ENCODE measurements around the gene CANT1. TPM values are rescaled to one million over a fixed set of nuclear protein-coding genes. Genes with fewer than 3 reads are reported as not detected.

CANT1 gene
- total and polyA plus RNA-seq, 4 donors: 6.2 to 20.0 (median 16.4) TPM

GRCh38 chr17:78993241-78993956 lies 16.2 kb downstream of the CANT1 start:
- no peak overlapping the region for H3K9ac ChIP-seq (ENCODE audit: low read depth in 1 of 2, low read length in 2 of 2)
- H3K36me3 ChIP-seq (ENCODE audit: control insufficient read depth in 4 of 4, insufficient read depth in 3 of 4, low read depth in 1 of 4, low read length in 3 of 4): peaks cover 9 to 39% (median 17%) of the 10 kb centered on the region in 4 donors
- H3K4me1 ChIP-seq (ENCODE audit: control insufficient read depth in 4 of 4, insufficient read depth in 4 of 4, low read length in 3 of 4): no peaks in the 10 kb centered on the region

GRCh38 chr17:78992542-78993212 lies 16.9 kb downstream of the CANT1 start:
- Histone ChIP-seq H3K27me3 (ENCODE audit: control insufficient read depth in 4 of 4, insufficient read depth in 4 of 4, low read length in 3 of 4) (no peaks in the 10 kb centered on the region), H3K36me3 (ENCODE audit: control insufficient read depth in 4 of 4, insufficient read depth in 3 of 4, low read depth in 1 of 4, low read length in 3 of 4) (peaks cover 9 to 36% (median 15%) of the 10 kb centered on the region in 4 donors), H3K4me1 (ENCODE audit: control insufficient read depth in 4 of 4, insufficient read depth in 4 of 4, low read length in 3 of 4) (no peaks in the 10 kb centered on the region), H3K4me3 (ENCODE audit: low read depth in 1 of 3, low read length in 3 of 3) (no peak overlapping the region), H3K9me3 (ENCODE audit: control insufficient read depth in 4 of 4, low read length in 3 of 4) (no peaks in the 10 kb centered on the region), H3K27ac (ENCODE audit: low read depth in 1 of 2, low read length in 2 of 2) (no peak overlapping the region), H3K9ac (ENCODE audit: low read depth in 1 of 2, low read length in 2 of 2) (no peak overlapping the region)
- WGBS: 85% methylated on average over 12 of the region's 12 CpGs
- DNase-seq (ENCODE audit: low spot score): no peak
- TF ChIP-seq, protein P1, sequence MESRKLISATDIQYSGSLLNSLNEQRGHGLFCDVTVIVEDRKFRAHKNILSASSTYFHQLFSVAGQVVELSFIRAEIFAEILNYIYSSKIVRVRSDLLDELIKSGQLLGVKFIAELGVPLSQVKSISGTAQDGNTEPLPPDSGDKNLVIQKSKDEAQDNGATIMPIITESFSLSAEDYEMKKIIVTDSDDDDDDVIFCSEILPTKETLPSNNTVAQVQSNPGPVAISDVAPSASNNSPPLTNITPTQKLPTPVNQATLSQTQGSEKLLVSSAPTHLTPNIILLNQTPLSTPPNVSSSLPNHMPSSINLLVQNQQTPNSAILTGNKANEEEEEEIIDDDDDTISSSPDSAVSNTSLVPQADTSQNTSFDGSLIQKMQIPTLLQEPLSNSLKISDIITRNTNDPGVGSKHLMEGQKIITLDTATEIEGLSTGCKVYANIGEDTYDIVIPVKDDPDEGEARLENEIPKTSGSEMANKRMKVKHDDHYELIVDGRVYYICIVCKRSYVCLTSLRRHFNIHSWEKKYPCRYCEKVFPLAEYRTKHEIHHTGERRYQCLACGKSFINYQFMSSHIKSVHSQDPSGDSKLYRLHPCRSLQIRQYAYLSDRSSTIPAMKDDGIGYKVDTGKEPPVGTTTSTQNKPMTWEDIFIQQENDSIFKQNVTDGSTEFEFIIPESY (IDR thresholded peaks at IDR 0.05): no peak
- TF ChIP-seq YY1 (IDR thresholded peaks at IDR 0.05) (no peak), FOXA1 (IDR thresholded peaks at IDR 0.05) (no peak), RAD21 (IDR thresholded peaks at IDR 0.05) (no peak), RXRA (IDR thresholded peaks at IDR 0.05) (no peak), MAX (IDR thresholded peaks at IDR 0.05) (no peak), FOXA2 (IDR thresholded peaks at IDR 0.05) (no peak), TAF1 (conservative IDR thresholded peaks at IDR 0.05) (no peak), REST (IDR thresholded peaks at IDR 0.05) (no peak), NR2F2 (IDR thresholded peaks at IDR 0.05) (no peak)

More at GRCh38 chr17:78993241-78993956, 16.2 kb downstream of the CANT1 start:
- TF ChIP-seq FOXA1 (IDR thresholded peaks at IDR 0.05): no peak
- TF ChIP-seq TAF1 (conservative IDR thresholded peaks at IDR 0.05): no peak
- TF ChIP-seq, protein P2, sequence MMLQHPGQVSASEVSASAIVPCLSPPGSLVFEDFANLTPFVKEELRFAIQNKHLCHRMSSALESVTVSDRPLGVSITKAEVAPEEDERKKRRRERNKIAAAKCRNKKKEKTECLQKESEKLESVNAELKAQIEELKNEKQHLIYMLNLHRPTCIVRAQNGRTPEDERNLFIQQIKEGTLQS (IDR thresholded peaks at IDR 0.05): no peak
- TF ChIP-seq YY1 (IDR thresholded peaks at IDR 0.05): no peak
- TF ChIP-seq EGR1 (IDR thresholded peaks at IDR 0.05; ENCODE audit: low read depth in 2 of 2): no peak
- TF ChIP-seq, protein P1 (IDR thresholded peaks at IDR 0.05): no peak
- TF ChIP-seq HNF4G (IDR thresholded peaks at IDR 0.05): no peak
- TF ChIP-seq FOXA2 (IDR thresholded peaks at IDR 0.05): no peak
- peak in 1 of 2 donors; percentile 69 for TF ChIP-seq RAD21 (IDR thresholded peaks at IDR 0.05)
- no peak for TF ChIP-seq NR2F2 (IDR thresholded peaks at IDR 0.05)
- TF ChIP-seq HNF4A (conservative IDR thresholded peaks at IDR 0.05): no peak
- TF ChIP-seq MAX (IDR thresholded peaks at IDR 0.05): no peak
- peak; percentile 59 for TF ChIP-seq CTCF (IDR thresholded peaks at IDR 0.05; ENCODE audit: low read depth, low read length, missing input control)
- DNase-seq (ENCODE audit: low spot score): peak; percentile 70
- WGBS: 80% methylated on average over 49 of the region's 49 CpGs
- no peak overlapping the region for H3K4me3 ChIP-seq (ENCODE audit: low read depth in 1 of 3, low read length in 3 of 3)
- no peaks in the 10 kb centered on the region for H3K27me3 ChIP-seq (ENCODE audit: control insufficient read depth in 4 of 4, insufficient read depth in 4 of 4, low read length in 3 of 4)
- H3K9me3 ChIP-seq (ENCODE audit: control insufficient read depth in 4 of 4, low read length in 3 of 4): no peaks in the 10 kb centered on the region
- H3K27ac ChIP-seq (ENCODE audit: low read depth in 1 of 2, low read length in 2 of 2): peak overlapping the region; percentile 40 to 52

Data from liver (tissue), 9 donors.